ENCODE results near the gene MYLK.

The MYLK gene

GRCh38 chr3:123790254-123791072 is 93.7 kb downstream of the MYLK start:
- no peak for DNase-seq (ENCODE audit: insufficient read length, low spot score)
- TF ChIP-seq, protein P1, sequence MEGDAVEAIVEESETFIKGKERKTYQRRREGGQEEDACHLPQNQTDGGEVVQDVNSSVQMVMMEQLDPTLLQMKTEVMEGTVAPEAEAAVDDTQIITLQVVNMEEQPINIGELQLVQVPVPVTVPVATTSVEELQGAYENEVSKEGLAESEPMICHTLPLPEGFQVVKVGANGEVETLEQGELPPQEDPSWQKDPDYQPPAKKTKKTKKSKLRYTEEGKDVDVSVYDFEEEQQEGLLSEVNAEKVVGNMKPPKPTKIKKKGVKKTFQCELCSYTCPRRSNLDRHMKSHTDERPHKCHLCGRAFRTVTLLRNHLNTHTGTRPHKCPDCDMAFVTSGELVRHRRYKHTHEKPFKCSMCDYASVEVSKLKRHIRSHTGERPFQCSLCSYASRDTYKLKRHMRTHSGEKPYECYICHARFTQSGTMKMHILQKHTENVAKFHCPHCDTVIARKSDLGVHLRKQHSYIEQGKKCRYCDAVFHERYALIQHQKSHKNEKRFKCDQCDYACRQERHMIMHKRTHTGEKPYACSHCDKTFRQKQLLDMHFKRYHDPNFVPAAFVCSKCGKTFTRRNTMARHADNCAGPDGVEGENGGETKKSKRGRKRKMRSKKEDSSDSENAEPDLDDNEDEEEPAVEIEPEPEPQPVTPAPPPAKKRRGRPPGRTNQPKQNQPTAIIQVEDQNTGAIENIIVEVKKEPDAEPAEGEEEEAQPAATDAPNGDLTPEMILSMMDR (IDR thresholded peaks at IDR 0.05; ENCODE audit: insufficient read depth, missing control alignments), result no peak
- no peak for FAIRE-seq

DNA sequence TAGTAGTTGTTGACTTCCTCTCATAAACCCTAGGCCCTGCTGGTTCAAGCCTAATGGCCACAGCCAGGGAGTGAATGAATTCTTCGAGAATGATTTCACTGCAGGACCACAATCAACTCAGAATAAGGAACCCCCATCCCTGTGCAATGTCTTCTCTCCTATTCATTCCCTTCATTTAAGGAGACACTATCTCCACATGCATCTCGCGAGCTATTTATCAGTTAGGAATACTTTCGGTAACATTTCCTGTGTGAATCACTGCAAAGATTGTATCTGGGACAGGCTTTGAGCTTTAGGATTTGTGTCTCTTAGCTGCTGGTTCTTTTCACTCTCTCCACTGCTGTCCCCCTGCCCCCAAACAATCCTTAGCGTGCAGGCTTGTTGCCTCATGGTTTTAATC is 94.4 kb downstream of the MYLK start:
- DNase-seq (ENCODE audit: insufficient read length, low spot score) (no peak), FAIRE-seq (no peak)
- TF ChIP-seq, protein P1 (IDR thresholded peaks at IDR 0.05; ENCODE audit: insufficient read depth, missing control alignments), result no peak

GRCh38 chr3:123789160-123789559 is 95.0 kb downstream of the MYLK start:
- TF ChIP-seq, protein P1 (IDR thresholded peaks at IDR 0.05; ENCODE audit: insufficient read depth, missing control alignments), result no peak
- FAIRE-seq (no peak), DNase-seq (ENCODE audit: insufficient read length, low spot score) (no peak)

DNA sequence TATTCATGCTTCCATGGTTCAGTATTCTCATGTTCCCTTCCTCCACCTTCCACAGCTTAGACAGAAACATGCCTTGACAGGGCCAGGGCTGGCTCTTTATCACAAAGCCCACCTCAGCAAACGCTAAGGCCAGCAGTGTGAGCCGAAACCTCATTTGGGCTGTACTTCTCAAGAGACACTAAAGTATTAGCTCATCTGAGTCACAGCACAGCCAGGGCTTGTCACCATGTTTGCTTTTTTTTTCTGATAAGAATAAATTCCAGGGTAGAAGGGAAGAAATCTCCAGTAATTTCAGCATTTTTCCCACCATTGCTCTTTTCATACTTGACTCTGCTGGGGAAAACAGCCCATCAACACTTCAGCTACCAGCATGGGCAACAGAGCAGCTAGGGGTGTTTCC is 95.4 kb downstream of the MYLK start:
- FAIRE-seq (no peak), DNase-seq (ENCODE audit: insufficient read length, low spot score) (no peak)
- TF ChIP-seq, protein P1 (IDR thresholded peaks at IDR 0.05; ENCODE audit: insufficient read depth, missing control alignments), result no peak

GRCh38 chr3:123787133-123787532 is 97.0 kb downstream of the MYLK start:
- TF ChIP-seq, protein P1 (IDR thresholded peaks at IDR 0.05; ENCODE audit: insufficient read depth, missing control alignments), result no peak
- FAIRE-seq (no peak), DNase-seq (ENCODE audit: insufficient read length, low spot score) (no peak)

GRCh38 chr3:123785602-123786001 is 98.5 kb downstream of the MYLK start:
- FAIRE-seq, result no peak
- TF ChIP-seq, protein P1 (IDR thresholded peaks at IDR 0.05; ENCODE audit: insufficient read depth, missing control alignments), result no peak
- DNase-seq (ENCODE audit: insufficient read length, low spot score), result no peak

- FAIRE-seq, result no peak
- DNase-seq (ENCODE audit: insufficient read length, low spot score), result no peak
- TF ChIP-seq, protein P1 (IDR thresholded peaks at IDR 0.05; ENCODE audit: insufficient read depth, missing control alignments), result no peak
Measured at GRCh38 chr3:123783811-123784210, 100.3 kb downstream of the MYLK start.

Measured in D721Med (cell line).